ENCODE data around the gene RALGAPA2. TPM values are rescaled to one million over a fixed set of nuclear protein-coding genes. Genes with fewer than 3 reads are reported as not detected.

RALGAPA2 gene
- total and polyA plus RNA-seq, 2 donors from 2014 or later, result 5.9 to 66.7 TPM

DNA sequence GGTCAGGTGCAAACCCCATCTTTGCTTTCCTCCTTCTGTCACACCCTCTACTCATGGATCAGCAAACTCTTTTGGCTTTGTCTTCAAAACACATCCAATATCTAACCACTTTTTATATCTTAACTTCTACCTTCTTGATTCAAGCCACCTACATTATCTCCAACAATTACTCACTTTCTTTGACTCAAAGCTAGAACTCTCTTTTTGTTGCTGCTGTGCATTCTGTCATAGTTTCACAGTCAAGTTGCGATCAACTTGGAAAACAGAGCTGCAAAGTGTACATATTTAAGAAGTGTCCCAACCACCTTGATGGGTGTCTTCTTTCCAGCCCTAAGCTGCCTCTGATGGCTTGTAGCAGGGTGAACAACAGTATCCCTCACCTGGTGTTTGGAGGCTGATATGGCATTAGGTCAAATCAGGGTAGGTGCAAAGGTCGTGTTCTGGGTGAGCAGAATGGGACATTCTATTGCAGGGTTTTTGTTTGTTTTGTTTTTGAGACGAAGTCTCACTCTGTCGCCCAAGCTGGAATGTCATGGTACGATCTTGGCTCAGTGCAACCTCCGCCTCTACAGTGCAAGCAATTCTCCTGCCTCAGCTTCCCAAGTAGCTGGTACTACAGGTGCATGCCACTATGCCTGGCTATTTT, 43.4 kb upstream of the RALGAPA2 start:
- no peak overlapping the region for H3K27ac ChIP-seq (ENCODE audit: low read depth in 2 of 2, low read length in 2 of 2)
- intact Hi-C loops (cut with DNase I), result no loop called here
- FAIRE-seq, result no peak

DNA sequence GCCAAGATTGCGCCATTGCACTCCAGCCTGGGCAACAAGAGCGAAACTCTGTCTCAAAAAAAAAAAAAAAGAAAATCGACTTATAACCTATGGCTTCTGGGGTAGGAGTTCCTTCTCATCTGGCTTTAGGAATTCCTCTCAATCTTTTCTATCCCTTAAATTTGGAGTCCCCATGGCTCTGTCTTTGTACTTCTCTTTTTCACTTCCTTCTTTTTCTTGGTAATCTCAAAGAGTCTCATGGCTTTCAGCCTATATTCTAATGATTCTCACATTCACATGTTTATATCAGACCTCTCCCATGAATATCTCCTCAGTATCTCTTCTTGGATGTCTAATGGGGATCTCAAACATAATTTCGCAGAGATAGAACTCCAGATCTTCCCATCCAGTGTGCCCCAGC, 42.8 kb upstream of the RALGAPA2 start:
- H3K27ac ChIP-seq (ENCODE audit: low read depth in 2 of 2, low read length in 2 of 2), result no peak overlapping the region
- H3K4me3 ChIP-seq (ENCODE audit: low read length in 3 of 3), result no peak overlapping the region
- no peaks in the 10 kb centered on the region for H3K9me3 ChIP-seq (ENCODE audit: control insufficient read depth in 2 of 3, insufficient read depth in 1 of 3, low read length in 3 of 3)
- DNase-seq (no peak), FAIRE-seq (no peak)
- H3K4me1 ChIP-seq (ENCODE audit: control insufficient read depth in 2 of 3, insufficient read depth in 2 of 3, low read depth in 1 of 3, low read length in 3 of 3), result peaks cover 0 to 3% (median 0%) of the 10 kb centered on the region in 3 donors
- no peak overlapping the region for H3K9ac ChIP-seq (ENCODE audit: low read length in 3 of 3)
- H3K36me3 ChIP-seq (ENCODE audit: control insufficient read depth in 2 of 3, insufficient read depth in 3 of 3, low read length in 3 of 3), result no peaks in the 10 kb centered on the region
- intact Hi-C loops (cut with DNase I), result no loop called here
- H3K27me3 ChIP-seq (ENCODE audit: control insufficient read depth, insufficient read depth, low read length), result no peaks in the 10 kb centered on the region
- TF ChIP-seq, protein P1, sequence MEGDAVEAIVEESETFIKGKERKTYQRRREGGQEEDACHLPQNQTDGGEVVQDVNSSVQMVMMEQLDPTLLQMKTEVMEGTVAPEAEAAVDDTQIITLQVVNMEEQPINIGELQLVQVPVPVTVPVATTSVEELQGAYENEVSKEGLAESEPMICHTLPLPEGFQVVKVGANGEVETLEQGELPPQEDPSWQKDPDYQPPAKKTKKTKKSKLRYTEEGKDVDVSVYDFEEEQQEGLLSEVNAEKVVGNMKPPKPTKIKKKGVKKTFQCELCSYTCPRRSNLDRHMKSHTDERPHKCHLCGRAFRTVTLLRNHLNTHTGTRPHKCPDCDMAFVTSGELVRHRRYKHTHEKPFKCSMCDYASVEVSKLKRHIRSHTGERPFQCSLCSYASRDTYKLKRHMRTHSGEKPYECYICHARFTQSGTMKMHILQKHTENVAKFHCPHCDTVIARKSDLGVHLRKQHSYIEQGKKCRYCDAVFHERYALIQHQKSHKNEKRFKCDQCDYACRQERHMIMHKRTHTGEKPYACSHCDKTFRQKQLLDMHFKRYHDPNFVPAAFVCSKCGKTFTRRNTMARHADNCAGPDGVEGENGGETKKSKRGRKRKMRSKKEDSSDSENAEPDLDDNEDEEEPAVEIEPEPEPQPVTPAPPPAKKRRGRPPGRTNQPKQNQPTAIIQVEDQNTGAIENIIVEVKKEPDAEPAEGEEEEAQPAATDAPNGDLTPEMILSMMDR (IDR thresholded peaks at IDR 0.05; ENCODE audit: borderline replicate concordance, extremely low read depth, insufficient read depth), result no peak

More for the DNA sequence above, 43.4 kb upstream of the RALGAPA2 start:
- no peak for DNase-seq
- H3K27me3 ChIP-seq (ENCODE audit: control insufficient read depth, insufficient read depth, low read length), result no peaks in the 10 kb centered on the region
- no peak overlapping the region for H3K9ac ChIP-seq (ENCODE audit: low read length in 3 of 3)
- H3K4me1 ChIP-seq (ENCODE audit: control insufficient read depth in 2 of 3, insufficient read depth in 2 of 3, low read depth in 1 of 3, low read length in 3 of 3), result peaks cover 0 to 3% (median 0%) of the 10 kb centered on the region in 3 donors
- no peaks in the 10 kb centered on the region for H3K9me3 ChIP-seq (ENCODE audit: control insufficient read depth in 2 of 3, insufficient read depth in 1 of 3, low read length in 3 of 3)
- no peak overlapping the region for H3K4me3 ChIP-seq (ENCODE audit: low read length in 3 of 3)
- TF ChIP-seq, protein P1 (IDR thresholded peaks at IDR 0.05; ENCODE audit: borderline replicate concordance, extremely low read depth, insufficient read depth), result no peak
- no peaks in the 10 kb centered on the region for H3K36me3 ChIP-seq (ENCODE audit: control insufficient read depth in 2 of 3, insufficient read depth in 3 of 3, low read length in 3 of 3)

DNA sequence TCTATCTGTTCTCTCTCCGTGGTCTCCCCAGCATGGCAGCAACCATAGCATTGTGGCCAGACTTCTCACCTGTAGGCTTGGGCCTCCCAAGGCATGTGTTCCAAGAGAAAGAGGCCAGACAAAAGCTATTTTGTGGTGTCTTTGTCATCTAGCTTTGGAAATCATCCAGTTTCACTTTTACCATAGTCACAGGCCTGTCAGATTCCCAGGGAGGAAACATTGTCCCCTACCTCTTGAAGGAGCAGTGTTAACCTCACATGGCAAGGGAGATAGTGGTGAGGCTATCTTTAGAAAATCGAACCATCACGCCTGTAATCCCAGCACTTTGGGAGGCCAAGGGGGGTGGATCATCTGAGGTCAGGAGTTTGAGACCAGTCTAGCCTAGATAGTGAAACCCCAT, 42.3 kb upstream of the RALGAPA2 start:
- no peak overlapping the region for H3K27ac ChIP-seq (ENCODE audit: low read depth in 2 of 2, low read length in 2 of 2)
- FAIRE-seq (no peak), DNase-seq (no peak)
- H3K27me3 ChIP-seq (ENCODE audit: control insufficient read depth, insufficient read depth, low read length), result no peaks in the 10 kb centered on the region
- no peak overlapping the region for H3K4me3 ChIP-seq (ENCODE audit: low read length in 3 of 3)
- TF ChIP-seq, protein P1 (IDR thresholded peaks at IDR 0.05; ENCODE audit: borderline replicate concordance, extremely low read depth, insufficient read depth), result no peak
- no peak overlapping the region for H3K9ac ChIP-seq (ENCODE audit: low read length in 3 of 3)
- intact Hi-C loops (cut with DNase I), result no loop called here
- peaks cover 0 to 3% (median 0%) of the 10 kb centered on the region in 3 donors for H3K4me1 ChIP-seq (ENCODE audit: control insufficient read depth in 2 of 3, insufficient read depth in 2 of 3, low read depth in 1 of 3, low read length in 3 of 3)
- H3K9me3 ChIP-seq (ENCODE audit: control insufficient read depth in 2 of 3, insufficient read depth in 1 of 3, low read length in 3 of 3), result no peaks in the 10 kb centered on the region
- H3K36me3 ChIP-seq (ENCODE audit: control insufficient read depth in 2 of 3, insufficient read depth in 3 of 3, low read length in 3 of 3), result no peaks in the 10 kb centered on the region

DNA sequence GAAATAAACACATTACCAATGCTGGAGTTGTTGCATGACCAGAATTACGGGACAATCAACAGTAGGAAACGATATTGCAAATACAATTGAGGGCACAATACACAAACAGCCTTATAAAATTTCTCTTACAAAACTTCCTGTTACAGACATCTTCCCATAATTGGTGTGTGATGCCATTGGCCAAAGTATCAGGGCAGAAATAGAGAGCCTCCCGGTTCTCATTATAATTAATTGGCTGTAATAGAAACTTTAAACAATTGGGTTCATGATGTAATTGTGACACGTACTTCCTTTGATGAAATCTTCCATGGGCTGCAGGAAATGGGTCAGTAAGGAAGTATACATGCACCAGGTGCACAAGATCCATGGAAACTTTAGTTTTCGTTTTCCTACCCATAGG, 40.3 kb upstream of the RALGAPA2 start:
- DNase-seq (no peak), FAIRE-seq (no peak)
- intact Hi-C loops (cut with DNase I), result no loop called here
- Histone ChIP-seq H3K9me3 (ENCODE audit: control insufficient read depth in 2 of 3, insufficient read depth in 1 of 3, low read length in 3 of 3) (no peaks in the 10 kb centered on the region), H3K9ac (ENCODE audit: low read length in 3 of 3) (no peak overlapping the region), H3K27ac (ENCODE audit: low read depth in 2 of 2, low read length in 2 of 2) (no peak overlapping the region), H3K36me3 (ENCODE audit: control insufficient read depth in 2 of 3, insufficient read depth in 3 of 3, low read length in 3 of 3) (no peaks in the 10 kb centered on the region), H3K27me3 (ENCODE audit: control insufficient read depth, insufficient read depth, low read length) (no peaks in the 10 kb centered on the region), H3K4me1 (ENCODE audit: control insufficient read depth in 2 of 3, insufficient read depth in 2 of 3, low read depth in 1 of 3, low read length in 3 of 3) (no peaks in the 10 kb centered on the region), H3K4me3 (ENCODE audit: low read length in 3 of 3) (no peak overlapping the region)
- TF ChIP-seq, protein P1 (IDR thresholded peaks at IDR 0.05; ENCODE audit: borderline replicate concordance, extremely low read depth, insufficient read depth), result no peak

Measured in kidney (tissue), 14 donors.